Kidney (tissue), 14 donors: ENCODE results near the gene NMRAL1. TPM values are rescaled to one million over a fixed set of nuclear protein-coding genes. Genes with fewer than 3 reads are reported as not detected.

ENCODE experiments used
- DNase-seq, 5 donors: peaks; one replicate each; pipeline ENCODE4 v3.0.0-alpha.2; 2013 to 2020
- FAIRE-seq: peaks from 2 replicates; lab custom pipeline; 2012; peaks lifted over from hg19 to GRCh38; lab: Jason Lieb, UNC
- H3K27ac ChIP-seq, 2 donors: one replicate each; pipeline ENCODE4 v1.7.0; 2013; ENCODE audit warnings: low read depth in 2 of 2, low read length in 2 of 2, inconsistent platforms in 1 of 2
- H3K27me3 ChIP-seq: one replicate; pipeline ENCODE4 v1.7.1; 2013; ENCODE audit warnings: low read length, inconsistent platforms; ENCODE audit not compliant: control insufficient read depth, insufficient read depth
- H3K36me3 ChIP-seq, 3 donors: one replicate each; pipeline versions ENCODE4 v1.7.0 to v1.7.1; 2013; ENCODE audit warnings: low read length in 3 of 3, control low read depth in 1 of 3, inconsistent platforms in 1 of 3; ENCODE audit not compliant: insufficient read depth in 3 of 3, control insufficient read depth in 2 of 3
- H3K4me1 ChIP-seq, 3 donors: one replicate each; pipeline versions ENCODE4 v1.7.0 to v1.7.1; 2013; ENCODE audit warnings: low read length in 3 of 3, inconsistent platforms in 1 of 3, low read depth in 1 of 3; ENCODE audit not compliant: control insufficient read depth in 2 of 3, insufficient read depth in 2 of 3
- H3K4me3 ChIP-seq, 3 donors: one replicate each; pipeline versions ENCODE4 v1.7.0 to v1.8.1; 2013; ENCODE audit warnings: low read length in 3 of 3, control low read depth in 1 of 3, inconsistent platforms in 1 of 3
- H3K9ac ChIP-seq, 3 donors: one replicate each; pipeline versions ENCODE4 v1.7.0 to v1.7.1; 2013; ENCODE audit warnings: low read length in 3 of 3, control low read depth in 1 of 3, inconsistent platforms in 1 of 3
- H3K9me3 ChIP-seq, 3 donors: one replicate each; pipeline versions ENCODE4 v1.7.0 to v1.7.1; 2013; ENCODE audit warnings: low read length in 3 of 3, control low read depth in 1 of 3, inconsistent platforms in 1 of 3; ENCODE audit not compliant: control insufficient read depth in 2 of 3, insufficient read depth in 1 of 3
- CTCF ChIP-seq: IDR thresholded peaks from 3 replicates; pipeline ENCODE4 v1.5.1; 2012; ENCODE audit warnings: mild to moderate bottlenecking, moderate library complexity, borderline replicate concordance; ENCODE audit not compliant: insufficient read depth; ENCODE audit errors: extremely low read depth
- intact Hi-C: fragments of 100-400 bp; cut with DNase I; formaldehyde crosslinking; loops from one replicate; pipeline ENCODE4 v1.11.1; 2022
- polyA plus RNA-seq: library from polyadenylated mRNA; stranded (reverse); fragments of 350-450 nt; fragmentation: Illumina TruSeq; extraction: RNeasy Lipid Tissue Mini Kit (QIAGEN cat#74804); gene quantifications from one replicate; pipeline ENCODE4 v1.2.3, GENCODE V29; 2014; ENCODE audit warnings: low read depth, low replicate concordance; ENCODE audit not compliant: insufficient read depth
- total RNA-seq: library from RNA; stranded (reverse); fragmentation: NEBNext Ultra II Directional; extraction: Animal tissue kit (Norgen Biotek cat#: 25700); gene quantifications from one replicate; pipeline ENCODE4 v1.2.1, GENCODE V29; 2021
- donor health status: control.
- donor health status: control.
- donor health status: control.
- donor health status: control.
- donor health status: control.
- donor health status: DM: yes; HTN: yes; CAD: no.
- donor health status: Normal renal cell carcinoma (clear cell type).

Gene NMRAL1
- total and polyA plus RNA-seq, 2 donors from 2014 or later, result 54.9 to 94.1 TPM

GRCh38 chr16:4500272-4500671 is 25.8 kb upstream of the NMRAL1 start:
- intact Hi-C loops, result no loop called here
- Histone ChIP-seq H3K27me3 (no peaks in the 10 kb centered on the region), H3K27ac (peak overlapping the region in 1 of 2 donors; percentile 1), H3K4me3 (no peak overlapping the region), H3K9me3 (no peaks in the 10 kb centered on the region), H3K36me3 (peaks cover 0 to 4% (median 0%) of the 10 kb centered on the region in 3 donors), H3K4me1 (peaks cover 0 to 42% (median 28%) of the 10 kb centered on the region in 3 donors), H3K9ac (peak overlapping the region in 1 of 3 donors; percentile 6)
- FAIRE-seq (no peak), DNase-seq (no peak)
- TF ChIP-seq CTCF, result no peak

- no peak for TF ChIP-seq CTCF
- H3K4me3 ChIP-seq, result no peak overlapping the region
- no peaks in the 10 kb centered on the region for H3K9me3 ChIP-seq
- H3K27me3 ChIP-seq, result no peaks in the 10 kb centered on the region
- peaks cover 0 to 4% (median 0%) of the 10 kb centered on the region in 3 donors for H3K36me3 ChIP-seq
- intact Hi-C loops, result no loop called here
- H3K4me1 ChIP-seq, result peaks cover 0 to 42% (median 34%) of the 10 kb centered on the region in 3 donors
- H3K27ac ChIP-seq, result peak overlapping the region in 1 of 2 donors; percentile 55
- no peak for FAIRE-seq
- H3K9ac ChIP-seq, result no peak overlapping the region
- no peak for DNase-seq
Measured at GRCh38 chr16:4499196-4499555, 24.8 kb upstream of the NMRAL1 start.

GRCh38 chr16:4498546-4499195 is 24.2 kb upstream of the NMRAL1 start:
- Histone ChIP-seq H3K9ac (no peak overlapping the region), H3K4me3 (no peak overlapping the region), H3K9me3 (no peaks in the 10 kb centered on the region), H3K36me3 (peaks cover 0 to 4% (median 0%) of the 10 kb centered on the region in 3 donors), H3K4me1 (peaks cover 0 to 42% (median 34%) of the 10 kb centered on the region in 3 donors), H3K27ac (peak overlapping the region; percentile 30 to 55), H3K27me3 (no peaks in the 10 kb centered on the region)
- DNase-seq (peak in 2 of 5 donors; percentile 42 to 52), FAIRE-seq (no peak)
- no peak for TF ChIP-seq CTCF
- intact Hi-C loops, result no loop called here

- H3K9me3 ChIP-seq, result no peaks in the 10 kb centered on the region
- no peak overlapping the region for H3K9ac ChIP-seq
- H3K27ac ChIP-seq, result no peak overlapping the region
- H3K36me3 ChIP-seq, result peaks cover 0 to 4% (median 0%) of the 10 kb centered on the region in 3 donors
- TF ChIP-seq CTCF, result no peak
- H3K4me1 ChIP-seq, result peaks cover 0 to 36% (median 34%) of the 10 kb centered on the region in 3 donors
- DNase-seq (no peak), FAIRE-seq (no peak)
- no peak overlapping the region for H3K4me3 ChIP-seq
- no peaks in the 10 kb centered on the region for H3K27me3 ChIP-seq
- intact Hi-C loops, result no loop called here
Measured at GRCh38 chr16:4496305-4496704, 21.9 kb upstream of the NMRAL1 start.
